Left ventricle myocardium superior (tissue), 1 donor: Measurements from ENCODE around the gene ATP2C2. TPM values are rescaled to one million over a fixed set of nuclear protein-coding genes. Genes with fewer than 3 reads are reported as not detected.
"Not testable (repeated sequence)": the region's sequence is repeated elsewhere in the genome, so short reads cannot be mapped to it uniquely, and the experiment has no call there.

Experiments
- ATAC-seq: fragments of 200-7000 bp; cut with Tn5 transposase; one replicate; pipeline ENCODE4 v1.9.1; 2020; ENCODE audit warnings: mild to moderate bottlenecking, moderate library complexity
- DNase-seq: peaks from one replicate; pipeline ENCODE4 v3.0.0-alpha.2; 2020
- intact Hi-C: fragments of 100-400 bp; cut with micrococcal nuclease; formaldehyde crosslinking; loops from one replicate; pipeline ENCODE4 v1.11.0; 2022
- long read RNA-seq: library from polyadenylated mRNA; unstranded; transcript quantifications from one replicate; pipeline ENCODE4 v2.0.0, GENCODE V29; 2021
- total RNA-seq: library from RNA; stranded (reverse); fragmentation: NEBNext Ultra II Directional; extraction: Animal tissue kit (Norgen Biotek cat#: 25700); gene quantifications from one replicate; pipeline ENCODE4 v1.2.1, GENCODE V29; 2021
- donor health status: DM: no; HTN: yes; CAD: no; lungs with severe emphysema.

Gene ATP2C2
- not detected for total RNA-seq
- long read RNA-seq: 0 reads

- DNase-seq (no peak), ATAC-seq (no peak)
- intact Hi-C loops: no loop called here
Measured at GRCh38 chr16:84368308-84368996, at the start of gene ATP2C2. ATP2C2 (plus strand) TSS chr16:84368538; CDS start chr16:84368616, 78 bp downstream.

GRCh38 chr16:84319146-84319760 lies 49.1 kb upstream of the ATP2C2 start:
- no peak for DNase-seq
- intact Hi-C loops: no loop called here
- ATAC-seq: no peak

GRCh38 chr16:84320511-84320910 lies 47.8 kb upstream of the ATP2C2 start:
- ATAC-seq (no peak), DNase-seq (no peak)
- intact Hi-C loops: no loop called here

- intact Hi-C loops: no loop called here
- no peak for ATAC-seq
- DNase-seq: no peak
Measured at GRCh38 chr16:84321932-84322331, 46.4 kb upstream of the ATP2C2 start.

GRCh38 chr16:84322749-84323148 lies 45.6 kb upstream of the ATP2C2 start:
- ATAC-seq (no peak), DNase-seq (no peak)
- intact Hi-C loops: no loop called here

GRCh38 chr16:84323606-84324005 lies 44.7 kb upstream of the ATP2C2 start:
- ATAC-seq: no peak
- intact Hi-C loops: no loop called here

GRCh38 chr16:84324434-84325262 lies 43.7 kb upstream of the ATP2C2 start:
- intact Hi-C loops: no loop called here
- no peak for ATAC-seq

More at GRCh38 chr16:84323606-84324005, 44.7 kb upstream of the ATP2C2 start:
- no peak for DNase-seq

GRCh38 chr16:84326545-84326944 lies 41.8 kb upstream of the ATP2C2 start:
- intact Hi-C loops: no loop called here
- no peak for ATAC-seq

More at GRCh38 chr16:84324434-84325262, 43.7 kb upstream of the ATP2C2 start:
- DNase-seq: no peak

GRCh38 chr16:84327926-84328505 lies 40.3 kb upstream of the ATP2C2 start:
- DNase-seq (no peak), ATAC-seq (no peak)
- intact Hi-C loops: no loop called here

More at GRCh38 chr16:84326545-84326944, 41.8 kb upstream of the ATP2C2 start:
- no peak for DNase-seq

GRCh38 chr16:84329016-84329415 lies 39.3 kb upstream of the ATP2C2 start:
- ATAC-seq (no peak), DNase-seq (no peak)
- intact Hi-C loops: no loop called here

GRCh38 chr16:84329843-84330684 lies 38.3 kb upstream of the ATP2C2 start:
- no peak for DNase-seq
- ATAC-seq: no peak
- intact Hi-C loops: no loop called here

GRCh38 chr16:84330685-84331050 lies 37.7 kb upstream of the ATP2C2 start:
- intact Hi-C loops: no loop called here
- DNase-seq: no peak
- no peak for ATAC-seq

GRCh38 chr16:84331998-84332780 lies 36.1 kb upstream of the ATP2C2 start:
- ATAC-seq: no peak
- intact Hi-C loops: no loop called here
- DNase-seq: no peak

- ATAC-seq (peak; percentile 63), DNase-seq (no peak)
- intact Hi-C loops: no loop called here
Measured at GRCh38 chr16:84332975-84333684, 35.2 kb upstream of the ATP2C2 start.

- intact Hi-C loops: no loop called here
- ATAC-seq (no peak), DNase-seq (no peak)
Measured at GRCh38 chr16:84334058-84334457, 34.3 kb upstream of the ATP2C2 start.

GRCh38 chr16:84334482-84334881 lies 33.9 kb upstream of the ATP2C2 start:
- intact Hi-C loops: no loop called here
- no peak for DNase-seq
- ATAC-seq: no peak

GRCh38 chr16:84337236-84337635 lies 31.1 kb upstream of the ATP2C2 start:
- intact Hi-C loops, ATAC-seq, DNase-seq: not testable (repeated sequence)
